Measurements from ENCODE around the gene PPEF1.
"Not testable (repeated sequence)": the region's sequence is repeated elsewhere in the genome, so short reads cannot be mapped to it uniquely, and the experiment has no call there.

PPEF1 gene

DNA sequence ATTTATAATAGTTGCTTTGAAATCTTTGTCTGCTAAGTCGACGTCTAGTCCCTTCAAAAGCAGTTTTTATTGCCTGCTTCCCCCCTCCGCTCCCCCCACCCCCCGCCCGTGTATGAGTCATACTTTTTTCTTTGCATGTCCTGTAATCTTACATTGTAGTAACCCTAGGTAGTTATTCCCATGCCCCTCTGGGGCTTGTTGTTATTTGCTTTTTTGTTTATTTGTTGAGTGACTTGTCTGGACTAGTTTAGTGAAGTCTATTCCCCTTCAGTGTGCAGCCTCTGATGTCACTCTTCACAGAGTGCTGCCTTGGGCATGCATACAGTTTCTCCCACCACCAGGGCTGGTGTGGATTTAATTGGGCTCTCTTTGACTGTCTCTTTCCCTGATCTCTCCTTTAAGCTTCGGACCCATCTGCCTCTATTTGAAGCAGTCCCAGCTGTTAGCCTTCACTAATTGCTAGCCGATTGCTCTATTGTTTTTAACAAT lies 86.2 kb downstream of the PPEF1 start:
- no peak for DNase-seq (ENCODE audit: low read depth)

- no peak for DNase-seq (ENCODE audit: low read depth)
Observed at GRCh38 chrX:18797141-18797540, 89.7 kb downstream of the PPEF1 start.

GRCh38 chrX:18799911-18800310 lies 92.5 kb downstream of the PPEF1 start:
- no peak for DNase-seq (ENCODE audit: low read depth)

- DNase-seq (ENCODE audit: low read depth), result no peak
Observed at GRCh38 chrX:18809641-18810040, 102.2 kb downstream of the PPEF1 start.

- DNase-seq (ENCODE audit: low read depth), result no peak
Observed at GRCh38 chrX:18810416-18810815, 103.0 kb downstream of the PPEF1 start.

GRCh38 chrX:18825375-18825774 lies 117.9 kb downstream of the PPEF1 start:
- no peak for DNase-seq (ENCODE audit: low read depth)

GRCh38 chrX:18828832-18829404 lies 121.5 kb downstream of the PPEF1 start:
- DNase-seq (ENCODE audit: low read depth), result no peak

DNA sequence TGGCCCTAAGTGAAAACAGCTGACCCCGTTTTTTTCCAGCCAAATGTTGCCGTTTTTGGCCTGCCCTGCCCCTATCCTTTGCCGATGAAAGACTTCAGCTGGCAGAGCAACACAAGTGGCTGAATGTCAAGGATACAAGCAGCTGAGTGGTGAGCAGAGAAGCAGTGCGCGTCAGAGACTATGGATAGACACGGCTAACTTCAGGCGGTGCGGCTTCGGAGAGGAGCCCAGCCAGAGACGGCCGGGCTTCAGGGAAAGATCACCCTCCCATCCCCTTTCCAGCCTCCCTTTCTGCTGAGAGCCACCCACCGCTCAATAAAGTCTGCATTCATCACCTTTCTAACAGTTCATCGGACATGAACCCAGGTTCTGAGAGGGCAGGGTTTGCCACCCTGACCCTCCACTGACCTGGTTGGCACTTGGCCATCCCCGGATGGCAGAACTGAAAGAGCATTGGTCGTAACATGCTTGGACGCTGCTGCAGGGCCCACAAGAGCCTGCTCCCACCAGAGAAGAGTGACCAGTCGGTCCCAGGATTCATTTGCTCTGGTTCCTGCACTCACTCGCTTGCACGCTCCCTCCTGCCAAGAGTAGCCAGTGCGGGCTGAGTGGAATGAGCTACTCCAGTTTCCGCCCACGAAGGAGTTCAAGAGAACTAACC lies 125.8 kb downstream of the PPEF1 start:
- DNase-seq (ENCODE audit: low read depth), result no peak

- DNase-seq (ENCODE audit: low read depth), result not testable (repeated sequence)
Observed at GRCh38 chrX:18847901-18848300, 140.5 kb downstream of the PPEF1 start.

- peak; percentile 9 for DNase-seq (ENCODE audit: low read depth)
Observed at GRCh38 chrX:18855919-18856644, 148.6 kb downstream of the PPEF1 start.

- DNase-seq (ENCODE audit: low read depth), result no peak
Observed at GRCh38 chrX:18856645-18856997, 149.2 kb downstream of the PPEF1 start.

DNA sequence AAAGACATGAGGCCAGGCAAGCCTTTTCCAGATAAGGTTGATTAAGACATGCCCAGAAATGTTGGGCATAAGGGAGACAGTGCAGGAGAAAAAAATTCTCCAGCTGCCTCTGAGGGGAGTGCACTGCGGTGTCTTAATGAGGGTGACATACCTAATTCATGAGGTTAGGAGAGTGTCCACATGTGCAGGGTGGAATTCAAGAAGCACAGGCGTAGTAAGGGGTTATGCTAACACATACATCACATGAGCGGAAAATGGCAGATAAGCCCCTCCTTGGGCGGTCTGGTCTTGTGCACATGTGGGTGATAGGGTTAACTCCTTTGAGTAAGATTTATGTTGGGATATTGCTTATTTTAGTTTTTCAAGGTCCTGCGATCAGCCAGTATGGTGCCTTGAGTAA lies 154.1 kb downstream of the PPEF1 start:
- no peak for DNase-seq (ENCODE audit: low read depth)

- DNase-seq (ENCODE audit: low read depth), result no peak
Observed at GRCh38 chrX:18864390-18864920, 157.0 kb downstream of the PPEF1 start.

GRCh38 chrX:18871161-18871890 lies 163.9 kb downstream of the PPEF1 start:
- DNase-seq (ENCODE audit: low read depth), result no peak

GRCh38 chrX:18871970-18872369 lies 164.5 kb downstream of the PPEF1 start:
- DNase-seq (ENCODE audit: low read depth), result no peak

- no peak for DNase-seq (ENCODE audit: low read depth)
Observed at GRCh38 chrX:18872621-18873020, 165.2 kb downstream of the PPEF1 start.

DNA sequence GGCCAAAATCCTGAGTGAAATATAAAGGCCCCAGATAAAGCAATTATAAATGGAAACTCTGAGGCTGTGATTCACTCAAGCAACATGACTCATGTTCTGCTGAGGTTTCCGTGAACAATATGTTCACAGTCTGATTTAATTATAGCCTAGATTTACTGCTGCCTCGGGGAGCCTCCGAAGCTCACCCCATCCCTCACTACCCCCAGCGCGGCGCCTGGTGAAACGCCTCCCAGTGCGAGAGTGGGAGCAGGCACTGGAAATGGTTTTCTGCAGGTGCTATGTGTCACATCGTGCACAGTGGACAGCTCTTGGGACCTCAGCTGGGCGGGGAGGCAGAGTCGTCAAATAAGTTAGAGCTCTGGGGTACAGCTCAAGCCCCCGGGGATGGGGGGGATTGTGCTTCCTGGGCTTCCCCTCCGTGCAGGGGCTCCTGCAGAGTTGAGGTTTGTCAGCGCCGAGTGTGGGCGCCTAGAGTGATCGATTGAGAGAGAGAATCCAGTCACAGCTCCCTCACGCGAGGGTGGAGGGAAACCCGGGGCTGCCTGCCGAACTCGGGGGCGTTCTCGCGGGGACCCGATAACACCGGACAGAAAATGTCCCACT lies 165.8 kb downstream of the PPEF1 start:
- DNase-seq (ENCODE audit: low read depth), result no peak

DNA sequence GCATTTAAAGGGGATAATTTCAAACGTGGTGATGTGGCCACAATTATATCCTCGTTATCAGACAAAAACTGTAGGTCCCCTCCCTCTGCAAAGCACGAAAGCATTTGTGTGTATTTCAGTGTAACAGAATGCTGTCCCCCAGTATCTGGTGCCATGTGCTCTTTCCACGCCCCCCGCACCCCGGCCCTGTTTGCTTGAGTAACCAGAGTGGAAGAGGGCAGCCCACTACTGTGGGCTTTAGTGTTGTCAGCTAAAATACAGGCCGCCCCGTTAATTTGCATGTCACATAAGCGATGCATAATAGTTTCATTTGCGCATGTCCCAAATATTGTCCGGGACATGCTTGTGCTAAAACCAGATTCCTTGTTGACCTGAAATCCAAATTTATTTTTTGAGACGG lies 166.4 kb downstream of the PPEF1 start:
- no peak for DNase-seq (ENCODE audit: low read depth)

GRCh38 chrX:18874560-18875255 lies 167.3 kb downstream of the PPEF1 start:
- no peak for DNase-seq (ENCODE audit: low read depth)

DNA sequence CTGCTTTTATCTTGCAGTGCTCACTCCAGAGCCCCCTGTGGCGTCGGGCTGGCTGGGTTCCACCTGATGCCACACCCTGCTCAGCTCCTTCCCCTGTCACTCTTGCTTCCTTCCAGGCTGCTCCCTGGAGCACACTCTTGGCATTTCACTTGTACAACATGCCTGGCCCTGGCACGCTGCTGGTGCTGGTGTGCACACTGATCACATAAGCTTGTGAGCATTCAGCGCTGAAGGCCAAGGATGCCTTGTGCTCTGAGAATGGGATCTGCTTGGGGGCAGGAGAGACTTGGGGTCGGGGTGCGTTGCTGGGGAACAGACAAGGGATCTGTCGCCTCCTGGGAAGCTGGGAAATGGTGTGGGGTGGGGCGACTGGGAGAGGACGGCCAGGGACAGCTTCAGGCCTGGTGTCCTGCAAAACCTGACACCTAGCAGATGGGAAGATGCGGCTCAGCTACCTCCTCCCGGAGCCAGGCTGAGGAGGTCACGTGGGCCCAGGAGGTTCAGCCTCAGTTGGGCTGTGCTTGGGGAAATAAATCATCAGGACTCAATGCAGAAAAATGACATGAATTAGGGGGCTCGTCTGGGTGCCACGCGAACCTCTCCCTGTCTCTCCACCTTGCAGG lies 167.9 kb downstream of the PPEF1 start:
- DNase-seq (ENCODE audit: low read depth), result no peak

GRCh38 chrX:18877469-18877868 lies 170.0 kb downstream of the PPEF1 start:
- DNase-seq (ENCODE audit: low read depth), result no peak
